GM12878 (cell line): ENCODE measurements around the gene SERPINB13.

Source experiments
- ASH2L ChIP-seq: fragments of 300-600, 200-600 bp; sonication (generic); IDR thresholded peaks from 2 replicates; pipeline ENCODE4 v1.6.1; 2017; ENCODE audit warnings: low read depth, mild to moderate bottlenecking, borderline replicate concordance
- EZH2 ChIP-seq: IDR thresholded peaks from 2 replicates; pipeline ENCODE4 v1.6.1; 2012; ENCODE audit warnings: low read depth, mild to moderate bottlenecking, control low read depth, inconsistent platforms, low read length, borderline replicate concordance; ENCODE audit not compliant: control insufficient read depth
- POLR2A ChIP-seq: IDR thresholded peaks from 2 replicates; pipeline ENCODE4 v1.6.1; 2011; ENCODE audit warnings: low read depth, mild to moderate bottlenecking, low read length
- RAD21 ChIP-seq: IDR thresholded peaks from 2 replicates; pipeline ENCODE4 v1.6.1; 2011; ENCODE audit warnings: mild to moderate bottlenecking, low read depth, low read length, moderate library complexity; ENCODE audit not compliant: insufficient read depth
- TF ChIP-seq, protein P1 (sequence below), 3 experiments: IDR thresholded peaks in 2 of 3; conservative IDR thresholded peaks in 1 of 3; 2 replicates each; pipeline ENCODE4 v1.5.1; 2011; ENCODE audit warnings: low read depth in 3 of 3, low read length in 3 of 3, mild to moderate bottlenecking in 3 of 3, control low read depth in 2 of 3, moderate library complexity in 2 of 3, inconsistent platforms in 1 of 3, mixed read lengths in 1 of 3; ENCODE audit not compliant: control insufficient read depth in 2 of 3, insufficient read depth in 1 of 3; ENCODE audit errors: extremely low read depth in 1 of 3

DNA sequence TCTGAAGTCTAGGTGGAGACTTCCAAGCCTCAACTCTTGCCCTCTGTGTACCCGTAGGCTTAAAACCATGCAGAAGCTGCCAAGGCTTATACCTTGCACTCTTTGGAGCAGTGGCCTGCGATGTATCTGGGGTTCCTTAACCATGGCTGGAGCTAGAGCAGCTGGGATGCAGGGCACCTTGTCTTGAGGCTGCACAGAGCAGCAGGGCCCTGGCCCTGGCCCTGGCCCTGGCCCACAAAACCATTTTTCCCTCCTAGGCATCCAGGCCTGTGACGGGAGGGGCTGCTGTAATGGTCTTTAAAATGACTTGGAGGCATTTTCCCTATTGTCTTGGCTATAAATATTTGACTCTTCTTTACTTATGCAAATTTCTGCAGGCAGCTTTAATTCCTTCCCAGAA, 37.7 kb downstream of the SERPINB13 start:
- no peak for TF ChIP-seq POLR2A
- no peak for TF ChIP-seq ASH2L
- no peak for TF ChIP-seq EZH2
- TF ChIP-seq, protein P1, sequence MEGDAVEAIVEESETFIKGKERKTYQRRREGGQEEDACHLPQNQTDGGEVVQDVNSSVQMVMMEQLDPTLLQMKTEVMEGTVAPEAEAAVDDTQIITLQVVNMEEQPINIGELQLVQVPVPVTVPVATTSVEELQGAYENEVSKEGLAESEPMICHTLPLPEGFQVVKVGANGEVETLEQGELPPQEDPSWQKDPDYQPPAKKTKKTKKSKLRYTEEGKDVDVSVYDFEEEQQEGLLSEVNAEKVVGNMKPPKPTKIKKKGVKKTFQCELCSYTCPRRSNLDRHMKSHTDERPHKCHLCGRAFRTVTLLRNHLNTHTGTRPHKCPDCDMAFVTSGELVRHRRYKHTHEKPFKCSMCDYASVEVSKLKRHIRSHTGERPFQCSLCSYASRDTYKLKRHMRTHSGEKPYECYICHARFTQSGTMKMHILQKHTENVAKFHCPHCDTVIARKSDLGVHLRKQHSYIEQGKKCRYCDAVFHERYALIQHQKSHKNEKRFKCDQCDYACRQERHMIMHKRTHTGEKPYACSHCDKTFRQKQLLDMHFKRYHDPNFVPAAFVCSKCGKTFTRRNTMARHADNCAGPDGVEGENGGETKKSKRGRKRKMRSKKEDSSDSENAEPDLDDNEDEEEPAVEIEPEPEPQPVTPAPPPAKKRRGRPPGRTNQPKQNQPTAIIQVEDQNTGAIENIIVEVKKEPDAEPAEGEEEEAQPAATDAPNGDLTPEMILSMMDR (IDR thresholded peaks at IDR 0.05 in 2 of 3, conservative IDR thresholded peaks at IDR 0.05 in 1 of 3; ENCODE audit: control insufficient read depth in 2 of 3, extremely low read depth in 1 of 3, insufficient read depth in 1 of 3, low read depth in 3 of 3, low read length in 3 of 3): no peak
- TF ChIP-seq RAD21: no peak
